Measurements from ENCODE around the gene CBLB.

Gene CBLB

GRCh38 chr3:105611304-105612192 lies 257.3 kb downstream of the CBLB start:
- no peak for DNase-seq

- no peak for DNase-seq
Observed at GRCh38 chr3:105610473-105610872, 258.3 kb downstream of the CBLB start.

- DNase-seq: no peak
Observed at GRCh38 chr3:105608623-105609022, 260.2 kb downstream of the CBLB start.

GRCh38 chr3:105606016-105606415 lies 262.8 kb downstream of the CBLB start:
- no peak for DNase-seq
